ENCODE results near the gene DPH6.
"Not testable (repeated sequence)": the region's sequence is repeated elsewhere in the genome, so short reads cannot be mapped to it uniquely, and the experiment has no call there.

Gene DPH6

DNA sequence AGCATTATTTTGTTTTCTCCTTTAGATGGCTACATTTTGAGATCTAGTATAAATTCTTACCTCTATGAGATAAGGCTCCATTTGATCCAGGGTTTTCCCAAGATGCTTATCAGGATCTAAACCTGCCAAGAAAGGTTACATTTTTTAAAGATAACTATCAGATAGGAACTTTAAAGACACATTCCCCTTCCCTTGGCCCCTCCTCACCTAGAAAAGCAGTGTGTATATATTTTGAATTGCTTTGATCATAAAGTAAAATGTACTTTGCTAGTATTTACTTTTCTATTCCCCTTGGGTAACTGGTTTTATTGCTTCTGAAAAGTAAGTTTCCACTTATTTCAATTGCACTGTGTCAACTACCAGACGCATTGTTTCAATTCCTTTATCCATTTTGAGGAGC, 135.2 kb downstream of the DPH6 start:
- no peaks in the 10 kb centered on the region for H3K4me1 Mint-ChIP-seq

DNA sequence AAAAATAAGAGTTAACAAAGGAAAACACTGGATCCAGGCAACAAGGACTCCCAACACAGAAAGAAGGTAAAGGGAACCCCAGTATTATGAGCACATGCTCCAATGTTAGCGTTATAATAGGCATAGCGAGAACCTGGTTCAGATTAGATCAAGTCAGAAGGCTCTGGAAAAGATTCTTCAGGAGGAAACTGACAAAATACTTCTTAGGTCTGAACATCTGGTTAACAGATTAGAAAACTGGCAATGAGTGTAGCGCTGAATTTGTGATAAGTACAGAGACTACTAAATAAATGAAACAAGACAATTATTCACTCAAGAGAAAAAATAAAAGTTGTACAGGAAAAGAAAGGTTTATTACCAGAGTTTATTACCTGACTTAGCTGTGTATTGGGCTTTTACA, 146.1 kb downstream of the DPH6 start:
- Mint-ChIP-seq H3K36me3 (ENCODE audit: low read depth) (peaks cover 17% of the 10 kb centered on the region), H3K4me3 (no peak overlapping the region), H3K27ac (no peak overlapping the region), H3K4me1 (no peaks in the 10 kb centered on the region), H3K27me3 (ENCODE audit: low read depth) (no peaks in the 10 kb centered on the region), H3K9me3 (no peaks in the 10 kb centered on the region)
- TF ChIP-seq, protein P1, sequence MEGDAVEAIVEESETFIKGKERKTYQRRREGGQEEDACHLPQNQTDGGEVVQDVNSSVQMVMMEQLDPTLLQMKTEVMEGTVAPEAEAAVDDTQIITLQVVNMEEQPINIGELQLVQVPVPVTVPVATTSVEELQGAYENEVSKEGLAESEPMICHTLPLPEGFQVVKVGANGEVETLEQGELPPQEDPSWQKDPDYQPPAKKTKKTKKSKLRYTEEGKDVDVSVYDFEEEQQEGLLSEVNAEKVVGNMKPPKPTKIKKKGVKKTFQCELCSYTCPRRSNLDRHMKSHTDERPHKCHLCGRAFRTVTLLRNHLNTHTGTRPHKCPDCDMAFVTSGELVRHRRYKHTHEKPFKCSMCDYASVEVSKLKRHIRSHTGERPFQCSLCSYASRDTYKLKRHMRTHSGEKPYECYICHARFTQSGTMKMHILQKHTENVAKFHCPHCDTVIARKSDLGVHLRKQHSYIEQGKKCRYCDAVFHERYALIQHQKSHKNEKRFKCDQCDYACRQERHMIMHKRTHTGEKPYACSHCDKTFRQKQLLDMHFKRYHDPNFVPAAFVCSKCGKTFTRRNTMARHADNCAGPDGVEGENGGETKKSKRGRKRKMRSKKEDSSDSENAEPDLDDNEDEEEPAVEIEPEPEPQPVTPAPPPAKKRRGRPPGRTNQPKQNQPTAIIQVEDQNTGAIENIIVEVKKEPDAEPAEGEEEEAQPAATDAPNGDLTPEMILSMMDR (IDR thresholded peaks at IDR 0.05; ENCODE audit: unreplicated experiment in 3 of 3) = no peak

More for the DNA sequence above, 135.2 kb downstream of the DPH6 start:
- no peaks in the 10 kb centered on the region for H3K36me3 Mint-ChIP-seq (ENCODE audit: low read depth)
- H3K27ac Mint-ChIP-seq = no peak overlapping the region
- no peak overlapping the region for H3K4me3 Mint-ChIP-seq
- TF ChIP-seq, protein P1 (IDR thresholded peaks at IDR 0.05; ENCODE audit: unreplicated experiment in 3 of 3) = no peak
- no peaks in the 10 kb centered on the region for H3K9me3 Mint-ChIP-seq
- H3K27me3 Mint-ChIP-seq (ENCODE audit: low read depth) = no peaks in the 10 kb centered on the region

DNA sequence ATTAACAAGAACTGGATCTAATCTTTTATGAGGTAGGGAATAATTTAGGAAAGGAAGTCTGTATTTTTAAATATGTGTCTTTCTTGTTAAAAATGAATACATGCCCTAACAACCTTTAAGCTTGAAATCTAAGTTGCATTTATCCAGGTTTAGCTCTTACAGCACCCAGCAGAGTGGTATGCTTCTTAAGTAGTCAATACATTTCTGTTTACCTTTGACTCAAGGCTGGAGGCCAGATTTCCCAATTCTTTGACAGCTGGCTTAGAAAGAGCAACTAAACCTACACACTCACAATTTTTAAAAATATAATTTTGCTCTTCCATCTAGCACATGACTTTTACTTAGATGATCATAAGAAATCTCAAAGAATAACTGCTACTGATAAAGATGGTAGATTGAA, 148.9 kb downstream of the DPH6 start:
- peaks cover 3% of the 10 kb centered on the region for H3K9me3 Mint-ChIP-seq
- H3K27me3 Mint-ChIP-seq (ENCODE audit: low read depth) = no peaks in the 10 kb centered on the region
- TF ChIP-seq, protein P1 (IDR thresholded peaks at IDR 0.05; ENCODE audit: unreplicated experiment in 3 of 3) = no peak
- no peak overlapping the region for H3K27ac Mint-ChIP-seq
- no peaks in the 10 kb centered on the region for H3K4me1 Mint-ChIP-seq
- peaks cover 17% of the 10 kb centered on the region for H3K36me3 Mint-ChIP-seq (ENCODE audit: low read depth)
- no peak overlapping the region for H3K4me3 Mint-ChIP-seq

DNA sequence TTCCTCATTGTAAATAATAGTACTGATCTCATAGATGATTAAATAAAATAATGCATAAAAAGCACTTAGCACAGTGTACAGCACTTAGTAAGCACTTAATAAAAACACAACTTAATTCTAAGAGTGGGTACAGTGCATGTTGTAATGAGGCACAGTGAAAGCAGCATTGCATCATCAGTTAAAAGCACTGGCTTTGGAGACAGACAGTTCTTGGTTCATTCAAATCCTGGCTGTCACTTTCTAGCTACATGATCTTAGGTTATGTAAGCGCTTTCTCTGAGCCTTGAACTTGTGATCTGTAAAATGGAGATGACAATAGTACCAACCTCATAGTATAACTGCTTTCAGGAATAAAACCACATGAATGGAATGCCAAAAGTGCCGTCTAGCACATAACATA, 151.5 kb downstream of the DPH6 start:
- H3K27me3 Mint-ChIP-seq (ENCODE audit: low read depth) = no peaks in the 10 kb centered on the region
- peaks cover 13% of the 10 kb centered on the region for H3K9me3 Mint-ChIP-seq
- no peaks in the 10 kb centered on the region for H3K4me1 Mint-ChIP-seq
- H3K36me3 Mint-ChIP-seq (ENCODE audit: low read depth) = peaks cover 21% of the 10 kb centered on the region
- TF ChIP-seq, protein P1 (IDR thresholded peaks at IDR 0.05; ENCODE audit: unreplicated experiment in 3 of 3) = no peak
- no peak overlapping the region for H3K27ac Mint-ChIP-seq
- H3K4me3 Mint-ChIP-seq = no peak overlapping the region

DNA sequence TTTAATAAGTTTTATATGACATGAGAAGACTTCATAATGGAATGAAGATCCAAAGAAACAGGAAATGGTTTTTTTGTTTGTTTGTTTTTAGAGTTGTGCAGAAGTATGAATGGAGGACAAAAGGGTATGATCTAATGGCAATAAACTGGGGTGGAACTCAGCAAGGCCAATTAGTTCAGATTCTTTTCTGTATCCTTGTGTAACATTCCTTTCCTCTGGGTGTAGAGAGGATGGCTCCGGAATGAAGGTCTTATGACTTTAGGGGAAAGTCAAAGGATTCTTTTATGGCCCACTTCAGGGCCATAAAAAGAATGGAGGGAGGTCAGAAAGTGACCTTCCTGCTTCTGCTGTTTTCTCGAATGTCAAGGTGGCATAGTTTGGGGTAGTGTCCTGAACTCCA, 152.6 kb downstream of the DPH6 start:
- H3K9me3 Mint-ChIP-seq = peaks cover 19% of the 10 kb centered on the region
- H3K27ac Mint-ChIP-seq = no peak overlapping the region
- H3K4me1 Mint-ChIP-seq = no peaks in the 10 kb centered on the region
- H3K4me3 Mint-ChIP-seq = no peak overlapping the region
- H3K27me3 Mint-ChIP-seq (ENCODE audit: low read depth) = no peaks in the 10 kb centered on the region
- TF ChIP-seq, protein P1 (IDR thresholded peaks at IDR 0.05; ENCODE audit: unreplicated experiment in 3 of 3) = no peak
- peaks cover 21% of the 10 kb centered on the region for H3K36me3 Mint-ChIP-seq (ENCODE audit: low read depth)

DNA sequence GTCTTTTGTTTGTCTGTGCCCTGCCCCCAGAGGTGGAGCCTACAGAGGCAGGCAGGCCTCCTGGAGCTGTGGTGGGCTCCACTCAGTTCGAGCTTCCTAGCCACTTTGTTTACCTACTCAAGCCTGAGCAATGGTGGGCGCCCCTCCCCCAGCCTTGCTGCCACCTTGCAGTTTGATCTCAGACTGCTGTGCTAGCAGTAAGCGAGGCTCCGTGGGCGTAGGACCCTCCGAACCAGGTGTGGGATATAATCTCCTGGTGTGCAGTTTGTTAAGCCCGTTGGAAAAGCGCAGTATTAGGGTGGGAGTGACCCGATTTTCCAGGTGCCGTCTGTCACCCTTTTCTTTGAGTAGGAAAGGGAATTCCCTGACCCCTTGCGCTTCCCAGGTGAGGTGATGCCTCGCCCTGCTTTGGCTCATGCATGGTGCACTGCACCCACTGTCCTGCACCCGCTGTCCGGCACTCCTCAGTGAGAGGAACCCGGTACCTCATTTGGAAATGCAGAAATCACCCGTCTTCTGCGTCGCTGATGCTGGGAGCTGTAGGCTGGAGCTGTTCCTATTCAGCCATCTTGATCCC, 154.5 kb downstream of the DPH6 start:
- not testable (repeated sequence) for H3K4me1 Mint-ChIP-seq; H3K27ac Mint-ChIP-seq; H3K4me3 Mint-ChIP-seq; H3K27me3 Mint-ChIP-seq (ENCODE audit: low read depth)
- H3K9me3 Mint-ChIP-seq = peaks cover 22% of the 10 kb centered on the region
- peaks cover 21% of the 10 kb centered on the region for H3K36me3 Mint-ChIP-seq (ENCODE audit: low read depth)

All from nephron (organoid).